BJ (cell line): ENCODE measurements around the gene MSRB3. TPM values are rescaled to one million over a fixed set of nuclear protein-coding genes. Genes with fewer than 3 reads are reported as not detected.

Source experiments
- CTCF ChIA-PET: fragments of 350-600 bp; formaldehyde crosslinking; extraction: SDS; loops from one replicate; lab custom pipeline; 2021; ENCODE audit warnings: antibody characterized with exemption, inconsistent platforms; lab: Yijun Ruan, JAX
- POLR2A ChIA-PET: fragments of 300-600 bp; sonication (Branson Sonifier 250); formaldehyde crosslinking; extraction: SDS; loops from one replicate; lab custom pipeline; 2021; ENCODE audit warnings: antibody characterized with exemption; lab: Charles Lee
- DNase-seq: peaks from one replicate; pipeline ENCODE4 v3.0.0-alpha.2; 2011; ENCODE audit warnings: low read depth
- H3K27me3 ChIP-seq: 2 replicates; pipeline ENCODE4 v1.6.0; 2011; ENCODE audit warnings: low read length; ENCODE audit not compliant: control insufficient read depth, insufficient read depth
- H3K36me3 ChIP-seq: 2 replicates; pipeline ENCODE4 v1.5.1; 2011; ENCODE audit warnings: low read length; ENCODE audit not compliant: control insufficient read depth, insufficient read depth
- H3K4me3 ChIP-seq: 2 replicates; pipeline ENCODE4 v1.5.1; 2011; ENCODE audit warnings: low read depth, mild to moderate bottlenecking, control low read depth, low read length
- CTCF ChIP-seq: IDR thresholded peaks from 2 replicates; pipeline ENCODE4 v1.5.1; 2011; ENCODE audit warnings: low read depth, mild to moderate bottlenecking, control low read depth, inconsistent platforms, low read length, moderate library complexity; ENCODE audit not compliant: insufficient read depth
- polyA plus RNA-seq: library from polyadenylated mRNA; depleted of rRNA; stranded (reverse); fragments of >200 nt; gene quantifications from 2 replicates; pipeline ENCODE4 v1.2.3, GENCODE V29; 2011

The MSRB3 gene
- polyA plus RNA-seq, 1 experiment: 76.0 TPM

GRCh38 chr12:65411171-65411570, 132.7 kb downstream of the MSRB3 start:
- CTCF ChIA-PET: interaction anchor here (1.2 kb wide), 1 partner anchor 146 kb away, joined by 3 read pairs; no protein-coding TSS in a partner anchor
- Histone ChIP-seq H3K36me3 (no peaks in the 10 kb centered on the region), H3K4me3 (no peak overlapping the region), H3K27me3 (no peaks in the 10 kb centered on the region)
- POLR2A ChIA-PET: no interaction called here
- no peak for DNase-seq
- TF ChIP-seq CTCF: no peak

GRCh38 chr12:65414526-65414925, 136.0 kb downstream of the MSRB3 start:
- TF ChIP-seq CTCF: no peak
- CTCF ChIA-PET: no interaction called here
- DNase-seq: no peak
- POLR2A ChIA-PET: no interaction called here
- Histone ChIP-seq H3K4me3 (no peak overlapping the region), H3K36me3 (peaks cover 1% of the 10 kb centered on the region; the same call in 1 of the 2 replicates), H3K27me3 (no peaks in the 10 kb centered on the region)

GRCh38 chr12:65415826-65416225, 137.3 kb downstream of the MSRB3 start:
- no peak overlapping the region for H3K4me3 ChIP-seq
- no peaks in the 10 kb centered on the region for H3K27me3 ChIP-seq
- DNase-seq: no peak
- H3K36me3 ChIP-seq: peaks cover 1% of the 10 kb centered on the region; the same call in 1 of the 2 replicates
- CTCF ChIA-PET: no interaction called here
- no peak for TF ChIP-seq CTCF
- POLR2A ChIA-PET: no interaction called here

GRCh38 chr12:65419284-65420072, 141.0 kb downstream of the MSRB3 start:
- CTCF ChIA-PET: interaction anchor here (0.9 kb wide), 1 partner anchor 8 kb away, joined by 3 read pairs; no protein-coding TSS in a partner anchor
- Histone ChIP-seq H3K36me3 (peaks cover 1% of the 10 kb centered on the region; the same call in 1 of the 2 replicates), H3K4me3 (no peak overlapping the region), H3K27me3 (no peaks in the 10 kb centered on the region)
- POLR2A ChIA-PET: no interaction called here
- TF ChIP-seq CTCF: no peak
- no peak for DNase-seq

GRCh38 chr12:65420941-65421340, 142.5 kb downstream of the MSRB3 start:
- H3K27me3 ChIP-seq: no peaks in the 10 kb centered on the region
- CTCF ChIA-PET: no interaction called here
- peaks cover 1% of the 10 kb centered on the region; the same call in 1 of the 2 replicates for H3K36me3 ChIP-seq
- no peak for TF ChIP-seq CTCF
- DNase-seq: no peak
- no peak overlapping the region for H3K4me3 ChIP-seq
- POLR2A ChIA-PET: no interaction called here
